GM18517 (cell line): ENCODE results near the gene FGF6.
"Not testable (repeated sequence)": the region's sequence is repeated elsewhere in the genome, so short reads cannot be mapped to it uniquely, and the experiment has no call there.

Experiments
- ATAC-seq: cut with Tn5 transposase; IDR thresholded peaks from one replicate; pipeline ENCODE4 v1.9.1; 2021; ENCODE audit warnings: mild to moderate bottlenecking, moderate library complexity; ENCODE audit not compliant: unreplicated experiment

FGF6 gene

GRCh38 chr12:4421590-4422031, 24.0 kb downstream of the FGF6 start:
- no peak for ATAC-seq

GRCh38 chr12:4420138-4420670, 25.4 kb downstream of the FGF6 start:
- no peak for ATAC-seq

GRCh38 chr12:4418913-4419312, 26.7 kb downstream of the FGF6 start:
- ATAC-seq: no peak

- no peak for ATAC-seq
Observed at GRCh38 chr12:4417936-4418335, 27.7 kb downstream of the FGF6 start.

- ATAC-seq: no peak
Observed at GRCh38 chr12:4417455-4417854, 28.2 kb downstream of the FGF6 start.

- ATAC-seq: no peak
Observed at GRCh38 chr12:4416276-4416675, 29.3 kb downstream of the FGF6 start.

GRCh38 chr12:4412465-4412864, 33.1 kb downstream of the FGF6 start:
- ATAC-seq: no peak

- no peak for ATAC-seq
Observed at GRCh38 chr12:4412056-4412455, 33.6 kb downstream of the FGF6 start.

GRCh38 chr12:4407136-4407535, 38.5 kb downstream of the FGF6 start:
- no peak for ATAC-seq

GRCh38 chr12:4404877-4405637, 40.6 kb downstream of the FGF6 start:
- ATAC-seq: not testable (repeated sequence)

- no peak for ATAC-seq
Observed at GRCh38 chr12:4402996-4403395, 42.6 kb downstream of the FGF6 start.

- ATAC-seq: no peak
Observed at GRCh38 chr12:4401117-4401516, 44.5 kb downstream of the FGF6 start.

GRCh38 chr12:4395818-4396217, 49.8 kb downstream of the FGF6 start:
- no peak for ATAC-seq

- no peak for ATAC-seq
Observed at GRCh38 chr12:4393211-4393610, 52.4 kb downstream of the FGF6 start.

- ATAC-seq: no peak
Observed at GRCh38 chr12:4392223-4392742, 53.3 kb downstream of the FGF6 start.

- ATAC-seq: no peak
Observed at GRCh38 chr12:4388662-4389061, 57.0 kb downstream of the FGF6 start.

- ATAC-seq: no peak
Observed at GRCh38 chr12:4388032-4388431, 57.6 kb downstream of the FGF6 start.

GRCh38 chr12:4387607-4388006, 58.0 kb downstream of the FGF6 start:
- no peak for ATAC-seq

- ATAC-seq: no peak
Observed at GRCh38 chr12:4386801-4387200, 58.8 kb downstream of the FGF6 start.
